Stimulated activated CD4-positive, alpha-beta T cell treated with anti-CD3 and anti-CD28 coated beads, Interleukin-1b, Interleukin-23, amount 100 ng/mL, for 48 hours (primary cell): Measurements from ENCODE around the gene HIPK3.
"Not testable (repeated sequence)": the region's sequence is repeated elsewhere in the genome, so short reads cannot be mapped to it uniquely, and the experiment has no call there.

ENCODE experiments used
- DNase-seq: peaks from one replicate; pipeline ENCODE4 v3.0.0-alpha.2; 2020

Gene HIPK3

GRCh38 chr11:33362051-33362910, 105.1 kb downstream of the HIPK3 start:
- DNase-seq: no peak

GRCh38 chr11:33366918-33367317, 109.7 kb downstream of the HIPK3 start:
- no peak for DNase-seq

- DNase-seq: not testable (repeated sequence)
Observed at GRCh38 chr11:33368475-33368874, 111.3 kb downstream of the HIPK3 start.

- no peak for DNase-seq
Observed at GRCh38 chr11:33368931-33369330, 111.8 kb downstream of the HIPK3 start.

GRCh38 chr11:33373636-33374035, 116.5 kb downstream of the HIPK3 start:
- no peak for DNase-seq

GRCh38 chr11:33375236-33375635, 118.1 kb downstream of the HIPK3 start:
- DNase-seq: no peak

GRCh38 chr11:33375688-33376311, 118.6 kb downstream of the HIPK3 start, which contains the start of gene KIAA1549L:
Gene KIAA1549L, plus strand, starts transcription at chr11:33376108.
- no peak for DNase-seq

GRCh38 chr11:33376331-33377310, 119.4 kb downstream of the HIPK3 start:
- DNase-seq: no peak

GRCh38 chr11:33377412-33378370, 120.5 kb downstream of the HIPK3 start:
- no peak for DNase-seq

- no peak for DNase-seq
Observed at GRCh38 chr11:33379947-33380346, 122.8 kb downstream of the HIPK3 start.

GRCh38 chr11:33383075-33383919, 126.1 kb downstream of the HIPK3 start:
- no peak for DNase-seq

- no peak for DNase-seq
Observed at GRCh38 chr11:33383920-33384209, 126.7 kb downstream of the HIPK3 start.

- DNase-seq: no peak
Observed at GRCh38 chr11:33384220-33384619, 127.0 kb downstream of the HIPK3 start.

- no peak for DNase-seq
Observed at GRCh38 chr11:33387581-33387980, 130.4 kb downstream of the HIPK3 start.

GRCh38 chr11:33387996-33388395, 130.8 kb downstream of the HIPK3 start:
- DNase-seq: no peak

- DNase-seq: no peak
Observed at GRCh38 chr11:33388793-33389525, 131.8 kb downstream of the HIPK3 start.

GRCh38 chr11:33389635-33390034, 132.5 kb downstream of the HIPK3 start:
- no peak for DNase-seq

GRCh38 chr11:33390944-33391892, 134.0 kb downstream of the HIPK3 start:
- DNase-seq: no peak

GRCh38 chr11:33391893-33392251, 134.7 kb downstream of the HIPK3 start:
- DNase-seq: no peak
